ENCODE results near the gene PTPRU.

PTPRU gene

DNA sequence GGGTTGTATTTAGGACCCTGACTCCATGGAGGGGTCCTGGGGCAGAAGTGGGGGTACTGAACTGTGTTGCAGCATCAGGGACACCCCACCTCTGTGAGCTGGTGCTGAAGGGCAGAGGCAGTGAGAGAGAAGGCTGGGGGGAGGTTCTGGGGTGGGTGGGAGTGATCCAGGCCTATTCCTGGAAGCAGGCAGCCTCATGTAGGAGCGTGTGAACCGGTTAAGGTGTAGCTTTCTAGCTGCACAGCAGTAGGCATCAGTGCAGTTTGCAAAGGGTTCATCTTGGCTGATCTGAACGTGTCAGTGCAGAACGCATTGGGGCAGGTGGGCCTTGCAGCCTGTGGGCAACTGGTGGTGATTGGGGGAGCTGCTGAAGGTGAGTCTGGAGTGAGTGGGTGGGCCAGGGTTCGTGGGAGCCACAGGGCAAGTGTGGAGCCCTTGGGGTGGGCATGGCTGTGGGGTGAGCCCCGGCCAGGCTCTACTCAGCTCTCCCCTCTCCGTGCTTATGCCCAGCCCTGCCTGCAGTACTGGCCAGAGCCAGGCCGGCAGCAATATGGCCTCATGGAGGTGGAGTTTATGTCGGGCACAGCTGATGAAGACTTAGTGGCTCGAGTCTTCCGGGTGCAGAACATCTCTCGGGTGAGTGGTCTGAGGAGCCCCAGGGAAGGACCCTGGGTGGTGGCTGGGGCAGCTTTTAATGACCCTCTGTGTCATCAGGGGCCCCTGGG, 86.7 kb downstream of the PTPRU start:
- TF ChIP-seq, protein P1, sequence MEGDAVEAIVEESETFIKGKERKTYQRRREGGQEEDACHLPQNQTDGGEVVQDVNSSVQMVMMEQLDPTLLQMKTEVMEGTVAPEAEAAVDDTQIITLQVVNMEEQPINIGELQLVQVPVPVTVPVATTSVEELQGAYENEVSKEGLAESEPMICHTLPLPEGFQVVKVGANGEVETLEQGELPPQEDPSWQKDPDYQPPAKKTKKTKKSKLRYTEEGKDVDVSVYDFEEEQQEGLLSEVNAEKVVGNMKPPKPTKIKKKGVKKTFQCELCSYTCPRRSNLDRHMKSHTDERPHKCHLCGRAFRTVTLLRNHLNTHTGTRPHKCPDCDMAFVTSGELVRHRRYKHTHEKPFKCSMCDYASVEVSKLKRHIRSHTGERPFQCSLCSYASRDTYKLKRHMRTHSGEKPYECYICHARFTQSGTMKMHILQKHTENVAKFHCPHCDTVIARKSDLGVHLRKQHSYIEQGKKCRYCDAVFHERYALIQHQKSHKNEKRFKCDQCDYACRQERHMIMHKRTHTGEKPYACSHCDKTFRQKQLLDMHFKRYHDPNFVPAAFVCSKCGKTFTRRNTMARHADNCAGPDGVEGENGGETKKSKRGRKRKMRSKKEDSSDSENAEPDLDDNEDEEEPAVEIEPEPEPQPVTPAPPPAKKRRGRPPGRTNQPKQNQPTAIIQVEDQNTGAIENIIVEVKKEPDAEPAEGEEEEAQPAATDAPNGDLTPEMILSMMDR (conservative IDR thresholded peaks at IDR 0.05; ENCODE audit: control insufficient read depth, insufficient read depth, low read depth, low read length), result no peak
- DNase-seq (ENCODE audit: low read depth), result no peak
- no peak overlapping the region for H3K4me3 ChIP-seq (ENCODE audit: control insufficient read depth, low read depth, low read length)

DNA sequence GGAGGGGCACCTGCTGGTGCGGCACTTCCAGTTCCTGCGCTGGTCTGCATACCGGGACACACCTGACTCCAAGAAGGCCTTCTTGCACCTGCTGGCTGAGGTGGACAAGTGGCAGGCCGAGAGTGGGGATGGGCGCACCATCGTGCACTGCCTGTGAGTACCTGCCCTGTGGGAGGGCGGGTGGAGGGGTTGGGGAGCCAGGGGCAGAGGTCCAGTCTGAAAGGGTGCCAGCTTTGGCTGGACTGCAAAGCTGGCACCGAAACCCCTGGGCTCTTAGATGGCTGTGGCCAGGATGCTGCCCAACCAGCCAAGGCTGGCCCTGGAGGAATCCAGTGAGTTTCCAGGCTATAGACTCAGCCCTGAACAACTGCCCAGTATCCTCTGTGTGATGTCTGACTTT, 87.3 kb downstream of the PTPRU start:
- DNase-seq (ENCODE audit: low read depth), result no peak
- no peak overlapping the region for H3K4me3 ChIP-seq (ENCODE audit: control insufficient read depth, low read depth, low read length)
- TF ChIP-seq, protein P1 (conservative IDR thresholded peaks at IDR 0.05; ENCODE audit: control insufficient read depth, insufficient read depth, low read depth, low read length), result no peak

DNA sequence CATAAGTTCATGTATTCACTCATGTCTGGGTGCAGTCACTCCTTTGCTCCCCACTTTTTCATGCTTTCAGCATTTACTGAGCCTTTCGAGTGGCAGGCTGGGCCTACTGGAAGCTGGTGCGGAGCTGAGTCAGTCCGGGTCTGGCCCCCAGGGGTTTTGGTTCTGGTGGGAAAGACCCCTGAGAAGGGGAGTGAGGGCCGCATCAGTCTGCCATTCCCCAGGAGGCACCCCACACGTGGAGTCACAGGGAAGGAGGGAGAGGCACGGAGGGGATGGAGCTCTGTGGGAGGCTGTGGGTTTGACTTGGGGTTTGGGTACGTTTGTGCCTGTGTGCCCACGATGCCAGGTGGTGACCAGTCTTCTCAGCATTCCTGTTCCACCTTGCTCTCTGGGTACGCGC, 87.9 kb downstream of the PTPRU start:
- TF ChIP-seq, protein P1 (conservative IDR thresholded peaks at IDR 0.05; ENCODE audit: control insufficient read depth, insufficient read depth, low read depth, low read length), result no peak
- no peak for DNase-seq (ENCODE audit: low read depth)
- no peak overlapping the region for H3K4me3 ChIP-seq (ENCODE audit: control insufficient read depth, low read depth, low read length)

DNA sequence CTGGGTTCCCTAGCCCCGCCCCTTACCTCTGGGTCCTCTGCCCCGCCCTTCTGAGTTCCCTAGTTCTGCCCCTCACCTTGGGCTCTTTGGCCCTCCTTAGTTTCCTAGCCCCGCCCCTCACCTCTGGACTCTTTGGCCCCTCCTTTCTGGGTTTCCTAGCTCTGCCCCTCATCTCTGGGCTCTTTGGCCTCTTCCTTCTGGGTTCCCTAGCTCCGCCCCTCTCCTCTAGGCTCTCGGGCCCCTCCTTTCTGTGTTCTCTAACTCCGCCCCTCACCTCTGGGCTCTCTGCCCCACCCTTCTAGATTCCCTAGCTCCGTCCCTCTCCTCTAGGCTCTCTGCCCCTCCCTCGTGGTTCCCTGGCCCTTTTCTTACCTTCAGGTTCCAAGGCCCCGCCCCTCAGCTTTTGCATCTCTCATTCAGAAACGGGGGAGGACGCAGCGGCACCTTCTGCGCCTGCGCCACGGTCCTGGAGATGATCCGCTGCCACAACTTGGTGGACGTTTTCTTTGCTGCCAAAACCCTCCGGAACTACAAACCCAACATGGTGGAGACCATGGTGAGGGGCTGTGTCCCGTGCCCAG, 88.5 kb downstream of the PTPRU start:
- no peak for DNase-seq (ENCODE audit: low read depth)

DNA sequence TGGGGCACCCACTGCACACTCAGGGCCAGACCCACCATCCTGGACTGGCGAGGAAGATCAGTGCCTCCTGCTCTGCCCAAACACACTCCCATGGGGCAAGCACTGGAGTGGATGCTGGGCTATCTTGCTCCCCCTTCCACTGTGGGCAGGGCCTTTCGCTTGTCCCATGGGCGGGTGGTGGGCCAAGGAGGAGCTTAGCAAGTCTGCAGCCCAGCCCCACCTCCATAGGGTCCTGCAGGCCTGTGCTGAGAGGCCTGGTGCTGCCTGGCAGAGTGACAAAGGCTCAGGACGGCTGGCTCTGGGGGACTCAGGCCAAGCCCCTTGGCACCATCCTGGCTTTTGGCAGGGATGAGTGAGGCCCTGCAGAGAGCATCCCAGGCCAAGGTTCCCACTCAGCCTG, 89.4 kb downstream of the PTPRU start:
- no peak overlapping the region for H3K4me3 ChIP-seq (ENCODE audit: control insufficient read depth, low read depth, low read length)
- TF ChIP-seq, protein P1 (conservative IDR thresholded peaks at IDR 0.05; ENCODE audit: control insufficient read depth, insufficient read depth, low read depth, low read length), result no peak
- DNase-seq (ENCODE audit: low read depth), result no peak

More for the DNA sequence above, 88.5 kb downstream of the PTPRU start:
- TF ChIP-seq, protein P1 (conservative IDR thresholded peaks at IDR 0.05; ENCODE audit: control insufficient read depth, insufficient read depth, low read depth, low read length), result no peak
- H3K4me3 ChIP-seq (ENCODE audit: control insufficient read depth, low read depth, low read length), result no peak overlapping the region

DNA sequence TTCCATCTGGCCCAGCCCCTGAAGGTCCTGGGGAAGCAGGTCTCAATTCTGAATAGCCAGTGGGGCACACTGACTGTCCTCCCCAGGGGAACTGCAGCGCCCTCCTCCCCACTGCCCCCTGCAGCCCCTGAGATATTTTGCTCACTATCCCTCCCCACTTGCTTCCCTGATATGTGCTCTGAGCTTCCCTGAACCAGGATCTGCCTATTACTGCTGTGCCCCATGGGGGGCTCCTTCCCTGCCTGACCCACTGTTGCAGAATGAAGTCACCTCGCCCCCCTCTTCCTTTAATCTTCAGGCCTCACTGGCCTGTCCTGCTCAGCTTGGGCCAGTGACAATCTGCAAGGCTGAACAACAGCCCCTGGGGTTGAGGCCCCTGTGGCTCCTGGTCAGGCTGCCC, 89.8 kb downstream of the PTPRU start:
- TF ChIP-seq, protein P1 (conservative IDR thresholded peaks at IDR 0.05; ENCODE audit: control insufficient read depth, insufficient read depth, low read depth, low read length), result no peak
- no peak for DNase-seq (ENCODE audit: low read depth)
- no peak overlapping the region for H3K4me3 ChIP-seq (ENCODE audit: control insufficient read depth, low read depth, low read length)

Data from fibroblast of mammary gland (primary cell).